Keratinocyte (primary cell): ENCODE measurements around the gene B3GAT1. TPM values are rescaled to one million over a fixed set of nuclear protein-coding genes. Genes with fewer than 3 reads are reported as not detected.

Source experiments
- DNase-seq: peaks from one replicate; pipeline ENCODE4 v3.0.0-alpha.2; 2011; ENCODE audit warnings: low read depth, missing footprints, low spot score
- FAIRE-seq: peaks from 2 replicates; lab custom pipeline; 2011; peaks lifted over from hg19 to GRCh38; lab: Jason Lieb, UNC
- H2AFZ ChIP-seq: 2 replicates; pipeline ENCODE4 v1.6.0; 2012; ENCODE audit warnings: low read length, control low read depth, inconsistent platforms; ENCODE audit not compliant: control insufficient read depth
- H3K27ac ChIP-seq: 2 replicates; pipeline ENCODE4 v1.5.1; 2011; ENCODE audit warnings: low read length; ENCODE audit not compliant: control insufficient read depth, insufficient read depth
- H3K27me3 ChIP-seq: 3 replicates; pipeline ENCODE4 v1.6.0; 2011; ENCODE audit warnings: low read length; ENCODE audit not compliant: control insufficient read depth, insufficient read depth; ENCODE audit errors: extremely low read depth
- H3K36me3 ChIP-seq, 2 experiments: 2 replicates in 1 of 2; 3 replicates in 1 of 2; pipeline ENCODE4 v1.5.1; 2011; ENCODE audit warnings: low read length in 2 of 2, mild to moderate bottlenecking in 1 of 2; ENCODE audit not compliant: control insufficient read depth in 2 of 2, insufficient read depth in 2 of 2; ENCODE audit errors: extremely low read depth in 1 of 2
- H3K4me1 ChIP-seq: 3 replicates; pipeline ENCODE4 v1.5.1; 2011; ENCODE audit warnings: low read length; ENCODE audit not compliant: control insufficient read depth, insufficient read depth; ENCODE audit errors: extremely low read depth
- H3K4me2 ChIP-seq: 3 replicates; pipeline ENCODE4 v1.6.0; 2011; ENCODE audit warnings: low read depth, low read length; ENCODE audit not compliant: control insufficient read depth, insufficient read depth; ENCODE audit errors: extremely low read depth
- H3K4me3 ChIP-seq, 3 experiments: fragments of 200-600 bp in 1 of 3; sonication (generic) in 1 of 3; 2 replicates in 2 of 3; 3 replicates in 1 of 3; pipeline ENCODE4 v1.5.1; 2011 to 2016; ENCODE audit warnings: low read length in 3 of 3, mild to moderate bottlenecking in 3 of 3, control low read depth in 2 of 3, inconsistent platforms in 1 of 3, low read depth in 1 of 3, mixed read lengths in 1 of 3, mixed run types in 1 of 3, moderate library complexity in 1 of 3; ENCODE audit not compliant: control insufficient read depth in 2 of 3, insufficient read depth in 2 of 3; ENCODE audit errors: extremely low read depth in 1 of 3
- H3K79me2 ChIP-seq: 2 replicates; pipeline ENCODE4 v1.6.0; 2012; ENCODE audit warnings: low read length; ENCODE audit not compliant: control insufficient read depth, insufficient read depth
- H3K9ac ChIP-seq: 3 replicates; pipeline ENCODE4 v1.6.0; 2011; ENCODE audit warnings: low read length; ENCODE audit not compliant: control insufficient read depth, insufficient read depth; ENCODE audit errors: extremely low read depth
- H3K9me1 ChIP-seq: 3 replicates; pipeline ENCODE4 v1.6.0; 2011; ENCODE audit warnings: low read length; ENCODE audit not compliant: control insufficient read depth, insufficient read depth; ENCODE audit errors: extremely low read depth
- H3K9me3 ChIP-seq: 2 replicates; pipeline ENCODE4 v1.5.1; 2012; ENCODE audit warnings: low read depth, low read length; ENCODE audit not compliant: control insufficient read depth
- H4K20me1 ChIP-seq: 3 replicates; pipeline ENCODE4 v1.6.0; 2011; ENCODE audit warnings: low read length; ENCODE audit not compliant: control insufficient read depth, insufficient read depth; ENCODE audit errors: extremely low read depth
- EZH2 ChIP-seq: IDR thresholded peaks from one replicate; pipeline ENCODE4 v1.6.1; 2012; ENCODE audit warnings: inconsistent platforms, mild to moderate bottlenecking, low read length, moderate library complexity
- dilution Hi-C: fragments of 300-500 bp; cut with MboI; formaldehyde crosslinking; loops from one replicate; pipeline ENCODE4 v1.7.0; 2020; ENCODE audit warnings: low sequenced_read_pairs; ENCODE audit not compliant: extremely low pct_ligation_motif_present
- polyA plus RNA-seq, 5 experiments: library from polyadenylated mRNA; depleted of rRNA in 3 of 5; stranded (reverse) in 3 of 5; stranded (forward) in 1 of 5; unstranded in 1 of 5; fragments of >200 nt; gene quantifications; 1 replicate in 1 of 5; 2 replicates in 3 of 5; 3 replicates in 1 of 5; pipeline versions ENCODE4 v1.2.1 to v1.2.3, GENCODE V29; 2011 to 2012; ENCODE audit warnings: missing spikeins in 2 of 5, low read depth in 1 of 5, low replicate concordance in 1 of 5
- TF ChIP-seq, protein P1 (sequence below), 3 experiments: IDR thresholded peaks in 1 of 3; conservative IDR thresholded peaks in 1 of 3; optimal IDR thresholded peaks in 1 of 3; 2 replicates in 2 of 3; 3 replicates in 1 of 3; pipeline versions ENCODE3 to v1.5.1; 2011; ENCODE audit warnings: low read length in 3 of 3, mild to moderate bottlenecking in 3 of 3, moderate library complexity in 2 of 3, control low read depth in 1 of 3, inconsistent platforms in 1 of 3; ENCODE audit not compliant: insufficient read depth in 2 of 3; ENCODE audit errors: extremely low read depth in 1 of 3

B3GAT1 gene
- polyA plus RNA-seq, 1 donor (not counting 4 experiments of a cell fraction or from before 2014, with no cell fraction given) = 0.04 TPM

GRCh38 chr11:134397304-134398078, 14.6 kb downstream of the B3GAT1 start:
- Histone ChIP-seq H3K79me2 (no peaks in the 10 kb centered on the region), H3K27me3 (no peaks in the 10 kb centered on the region), H2AFZ (no peak overlapping the region), H3K9me1 (no peaks in the 10 kb centered on the region), H3K4me3 (no peak overlapping the region), H3K36me3 (no peaks in the 10 kb centered on the region), H3K4me1 (no peaks in the 10 kb centered on the region), H3K4me2 (no peak overlapping the region), H3K9me3 (no peaks in the 10 kb centered on the region), H3K9ac (no peak overlapping the region), H3K27ac (no peak overlapping the region), H4K20me1 (no peaks in the 10 kb centered on the region)
- dilution Hi-C loops = no loop called here
- DNase-seq (no peak), FAIRE-seq (no peak)
- TF ChIP-seq EZH2 = no peak
- TF ChIP-seq, protein P1, sequence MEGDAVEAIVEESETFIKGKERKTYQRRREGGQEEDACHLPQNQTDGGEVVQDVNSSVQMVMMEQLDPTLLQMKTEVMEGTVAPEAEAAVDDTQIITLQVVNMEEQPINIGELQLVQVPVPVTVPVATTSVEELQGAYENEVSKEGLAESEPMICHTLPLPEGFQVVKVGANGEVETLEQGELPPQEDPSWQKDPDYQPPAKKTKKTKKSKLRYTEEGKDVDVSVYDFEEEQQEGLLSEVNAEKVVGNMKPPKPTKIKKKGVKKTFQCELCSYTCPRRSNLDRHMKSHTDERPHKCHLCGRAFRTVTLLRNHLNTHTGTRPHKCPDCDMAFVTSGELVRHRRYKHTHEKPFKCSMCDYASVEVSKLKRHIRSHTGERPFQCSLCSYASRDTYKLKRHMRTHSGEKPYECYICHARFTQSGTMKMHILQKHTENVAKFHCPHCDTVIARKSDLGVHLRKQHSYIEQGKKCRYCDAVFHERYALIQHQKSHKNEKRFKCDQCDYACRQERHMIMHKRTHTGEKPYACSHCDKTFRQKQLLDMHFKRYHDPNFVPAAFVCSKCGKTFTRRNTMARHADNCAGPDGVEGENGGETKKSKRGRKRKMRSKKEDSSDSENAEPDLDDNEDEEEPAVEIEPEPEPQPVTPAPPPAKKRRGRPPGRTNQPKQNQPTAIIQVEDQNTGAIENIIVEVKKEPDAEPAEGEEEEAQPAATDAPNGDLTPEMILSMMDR (optimal IDR thresholded peaks at IDR 0.05 in 1 of 3, IDR thresholded peaks at IDR 0.05 in 1 of 3, conservative IDR thresholded peaks at IDR 0.05 in 1 of 3; ENCODE audit: extremely low read depth in 1 of 3, insufficient read depth in 2 of 3, low read length in 3 of 3) = no peak

- no peak overlapping the region for H3K4me3 ChIP-seq
- H3K27ac ChIP-seq = no peak overlapping the region
- no peak overlapping the region for H3K4me2 ChIP-seq
- H3K9ac ChIP-seq = no peak overlapping the region
- TF ChIP-seq, protein P1 (optimal IDR thresholded peaks at IDR 0.05 in 1 of 3, IDR thresholded peaks at IDR 0.05 in 1 of 3, conservative IDR thresholded peaks at IDR 0.05 in 1 of 3; ENCODE audit: extremely low read depth in 1 of 3, insufficient read depth in 2 of 3, low read length in 3 of 3) = no peak
- no peak for TF ChIP-seq EZH2
- no peak overlapping the region for H2AFZ ChIP-seq
- no peaks in the 10 kb centered on the region for H3K36me3 ChIP-seq
- no peaks in the 10 kb centered on the region for H3K79me2 ChIP-seq
- FAIRE-seq = no peak
- no peaks in the 10 kb centered on the region for H3K9me3 ChIP-seq
- DNase-seq = no peak
- H4K20me1 ChIP-seq = no peaks in the 10 kb centered on the region
- dilution Hi-C loops = no loop called here
- no peaks in the 10 kb centered on the region for H3K9me1 ChIP-seq
- H3K4me1 ChIP-seq = no peaks in the 10 kb centered on the region
- H3K27me3 ChIP-seq = no peaks in the 10 kb centered on the region
Measured at GRCh38 chr11:134395002-134395401, 17.0 kb downstream of the B3GAT1 start.
